Measurements from ENCODE around the gene PDE4A. TPM values are rescaled to one million over a fixed set of nuclear protein-coding genes. Genes with fewer than 3 reads are reported as not detected.

Gene PDE4A
- total and polyA plus RNA-seq, 2 of the 8 experiments (the other 6 are each of a cell fraction or from before 2014, with no cell fraction given) = 2.0 to 4.4 TPM

- H2BK12ac ChIP-seq (ENCODE audit: low read depth, low read length) = no peak overlapping the region
- 87% methylated on average over 7 of the region's 8 CpGs; no CpG with 5 or more reads in 1 of the 2 experiments for WGBS, 2 experiments (ENCODE audit: extremely low coverage in 1 of 2, insufficient coverage in 1 of 2, insufficient read length in 1 of 2, insufficient replicate concordance in 2 of 2, low coverage in 1 of 2, low lambda C conversion rate in 2 of 2, missing lambda C conversion rate in 1 of 2)
- ChIA-PET POLR2A (ENCODE audit: partially characterized antibody) (no interaction called here), CTCF (ENCODE audit: partially characterized antibody) (interaction anchor here (0.9 to 5.9 kb wide), 3 partner anchors 24 to 118 kb away, joined by 4 to 28 read pairs (median 4); no protein-coding TSS in a partner anchor)
- H3K9ac ChIP-seq (replicated peaks in 1 of 4; ENCODE audit: extremely low read depth in 1 of 4, low read depth in 3 of 4, low read length in 3 of 4) = no peak overlapping the region
- peaks cover 0 to 4% (median 0%) of the 10 kb centered on the region in 4 experiments; a peak in 2 of 8 replicates for H3K36me3 ChIP-seq (ENCODE audit: control insufficient read depth in 2 of 4, insufficient read depth in 4 of 4, low read length in 3 of 4)
- H3K18ac ChIP-seq (ENCODE audit: extremely low read depth, low read length) = no peak overlapping the region
- no peak overlapping the region for H3K4ac ChIP-seq (replicated peaks; ENCODE audit: insufficient read length, low read depth, low read length)
- H3K4me3 ChIP-seq (ENCODE audit: extremely low read depth in 1 of 4, insufficient read depth in 2 of 4, low read depth in 3 of 4, low read length in 4 of 4) = no peak overlapping the region
- no peaks in the 10 kb centered on the region for H3K27me3 ChIP-seq (replicated peaks in 1 of 4; ENCODE audit: control insufficient read depth in 3 of 4, extremely low read depth in 1 of 4, insufficient read depth in 3 of 4, low read length in 3 of 4)
- H2AK5ac ChIP-seq (ENCODE audit: low read depth, low read length) = no peak overlapping the region
- H3K79me1 ChIP-seq (ENCODE audit: low read depth, low read length) = no peaks in the 10 kb centered on the region
- no peak for DNase-seq (ENCODE audit: low read depth in 1 of 2, low spot score in 2 of 2)
- peaks cover 0 to 5% (median 1%) of the 10 kb centered on the region in 4 experiments; a peak in 1 of 7 replicates for H3K4me1 ChIP-seq (replicated peaks in 1 of 4; ENCODE audit: control insufficient read depth in 3 of 4, insufficient read depth in 4 of 4, low read length in 3 of 4)
- no peak overlapping the region for H4K8ac ChIP-seq (ENCODE audit: extremely low read depth, insufficient read depth, low read length)
- no peak overlapping the region for H3K23ac ChIP-seq (ENCODE audit: insufficient read length)
- FAIRE-seq = no peak
- H3K27ac ChIP-seq (ENCODE audit: low read depth, low read length) = no peak overlapping the region
- peaks cover 0 to 4% of the 10 kb centered on the region in 2 experiments; a peak in 3 of 4 replicates for H3K79me2 ChIP-seq (ENCODE audit: control insufficient read depth in 1 of 2, insufficient read depth in 2 of 2, low read length in 2 of 2)
- H3K9me3 ChIP-seq (ENCODE audit: insufficient read depth in 2 of 2, low read depth in 1 of 2, low read length in 1 of 2) = no peaks in the 10 kb centered on the region
- no peak overlapping the region for H2BK20ac ChIP-seq (ENCODE audit: low read length)
- no peak overlapping the region for H3K14ac ChIP-seq (ENCODE audit: insufficient read length)
- no peak overlapping the region for H2BK15ac ChIP-seq (ENCODE audit: low read length)
- no peak overlapping the region for H4K5ac ChIP-seq (ENCODE audit: insufficient read length, low read depth, low read length)
- H3K56ac ChIP-seq (replicated peaks; ENCODE audit: insufficient read length, low read depth, low read length) = no peak overlapping the region
- peaks cover 0 to 3% of the 10 kb centered on the region in 2 experiments for H4K20me1 ChIP-seq (replicated peaks in 1 of 2; ENCODE audit: control insufficient read depth in 1 of 2, insufficient read depth in 2 of 2, low read length in 2 of 2)
- no peak overlapping the region for H2BK5ac ChIP-seq (ENCODE audit: low read depth, low read length)
- no peak overlapping the region for H2BK120ac ChIP-seq (replicated peaks; ENCODE audit: low read depth, low read length)
- no peak overlapping the region for H4K91ac ChIP-seq (replicated peaks; ENCODE audit: insufficient read length, low read length)
- no peak overlapping the region for H2AFZ ChIP-seq (ENCODE audit: low read length)
- peaks cover 18% of the 10 kb centered on the region for H3K23me2 ChIP-seq (ENCODE audit: low read depth, low read length)
- H3K4me2 ChIP-seq (ENCODE audit: insufficient read depth in 1 of 2, low read depth in 2 of 2, low read length in 2 of 2) = no peak overlapping the region
- TF ChIP-seq KDM4A (IDR thresholded peaks at IDR 0.05; ENCODE audit: low read depth, low read length, severe bottlenecking) (no peak), E2F6 (IDR thresholded peaks at IDR 0.05) (no peak), BRCA1 (IDR thresholded peaks at IDR 0.05; ENCODE audit: low read depth, low read length) (no peak), JUN (IDR thresholded peaks at IDR 0.05; ENCODE audit: low read depth, low read length) (no peak), SAP30 (IDR thresholded peaks at IDR 0.05; ENCODE audit: insufficient read depth, insufficient replicate concordance, low read length) (no peak), POLR2A (IDR thresholded peaks at IDR 0.05; ENCODE audit: control extremely low read depth in 1 of 2, low read depth in 2 of 2, low read length in 2 of 2) (no peak), CTCF (IDR thresholded peaks at IDR 0.05; ENCODE audit: control extremely low read depth in 1 of 3, insufficient read depth in 1 of 3, low read depth in 1 of 3, low read length in 3 of 3) (no peak), POU5F1 (IDR thresholded peaks at IDR 0.05; ENCODE audit: low read depth, low read length) (no peak), TBP (IDR thresholded peaks at IDR 0.05; ENCODE audit: low read depth, low read length) (no peak), TEAD4 (IDR thresholded peaks at IDR 0.05; ENCODE audit: low read depth, low read length) (no peak), CHD1 (IDR thresholded peaks at IDR 0.05; ENCODE audit: low read depth, low read length) (no peak), SP1 (IDR thresholded peaks at IDR 0.05; ENCODE audit: low read depth, low read length) (no peak)
Observed at GRCh38 chr19:10378124-10378523, 42.2 kb upstream of the PDE4A start.

All from H1 (cell line).